HEK293 (cell line): ENCODE data around the gene TCF21.

Source experiments
- CTCF ChIA-PET: fragments of 350-600 bp; formaldehyde crosslinking; extraction: SDS; loops from one replicate; lab custom pipeline; 2021; ENCODE audit warnings: antibody characterized with exemption; lab: Yijun Ruan, JAX
- POLR2A ChIA-PET: fragments of 300-600 bp; formaldehyde crosslinking; extraction: SDS; loops from one replicate; lab custom pipeline; 2020; ENCODE audit warnings: antibody characterized with exemption, inconsistent platforms; lab: Yijun Ruan, JAX
- H3K27ac ChIP-seq: fragments of 200-500 bp; sonication (Bioruptor generic); 2 replicates; pipeline ENCODE4 v1.5.1; 2014; ENCODE audit warnings: low read depth, low read length, control low read depth, inconsistent platforms; ENCODE audit errors: extremely low read depth
- H3K36me3 ChIP-seq, 2 experiments: fragments of 200-500 bp in 1 of 2; sonication (Bioruptor generic) in 1 of 2; 1 replicate in 1 of 2; 2 replicates in 1 of 2; pipeline ENCODE4 v1.5.1; 2014 to 2017; ENCODE audit warnings: inconsistent platforms in 2 of 2, low read length in 2 of 2; ENCODE audit not compliant: control insufficient read depth in 2 of 2, insufficient read depth in 1 of 2
- H3K4me1 ChIP-seq: fragments of 200-500 bp; sonication (Bioruptor generic); 2 replicates; pipeline ENCODE4 v1.5.1; 2014; ENCODE audit warnings: mild to moderate bottlenecking, low read length, inconsistent platforms; ENCODE audit not compliant: control insufficient read depth, insufficient read depth
- H3K4me3 ChIP-seq: 2 replicates; pipeline ENCODE4 v1.5.1; 2011; ENCODE audit warnings: low read depth, mild to moderate bottlenecking, control low read depth, low read length, moderate library complexity
- H3K9me3 ChIP-seq: fragments of 200-500 bp; sonication (Bioruptor generic); 2 replicates; pipeline ENCODE4 v1.5.1; 2014; ENCODE audit warnings: low read depth, low read length, inconsistent platforms; ENCODE audit not compliant: control insufficient read depth, insufficient read depth
- FEZF1 ChIP-seq: fragments of 450-650 bp; formaldehyde crosslinking; IDR thresholded peaks from 2 replicates; pipeline ENCODE4 v1.5.1; 2016; ENCODE audit warnings: missing biosample characterization, missing genetic modification characterization
- GFI1B ChIP-seq: fragments of 450-650 bp; formaldehyde crosslinking; IDR thresholded peaks from 2 replicates; pipeline ENCODE4 v1.5.1; 2016; ENCODE audit warnings: missing biosample characterization, missing genetic modification characterization
- GLI4 ChIP-seq: fragments of 450-650 bp; formaldehyde crosslinking; IDR thresholded peaks from 2 replicates; pipeline ENCODE4 v1.5.1; 2016; ENCODE audit warnings: missing biosample characterization, missing genetic modification characterization
- KLF10 ChIP-seq: fragments of 450-650 bp; IDR thresholded peaks from 2 replicates; pipeline ENCODE4 v1.5.1; 2018; ENCODE audit warnings: missing biosample characterization, mild to moderate bottlenecking, missing genetic modification characterization
- KLF8 ChIP-seq: fragments of 450-650 bp; formaldehyde crosslinking; IDR thresholded peaks from 2 replicates; pipeline ENCODE4 v1.5.1; 2016; ENCODE audit warnings: missing biosample characterization, missing genetic modification characterization
- OSR2 ChIP-seq: fragments of 450-650 bp; formaldehyde crosslinking; IDR thresholded peaks from 2 replicates; pipeline ENCODE4 v1.5.1; 2016; ENCODE audit warnings: missing biosample characterization, missing genetic modification characterization
- PRDM10 ChIP-seq: fragments of 450-650 bp; formaldehyde crosslinking; IDR thresholded peaks from 2 replicates; pipeline ENCODE4 v1.5.1; 2016; ENCODE audit warnings: missing biosample characterization, missing genetic modification characterization
- PRDM4 ChIP-seq: fragments of 450-650 bp; formaldehyde crosslinking; IDR thresholded peaks from 2 replicates; pipeline ENCODE4 v1.5.1; 2017; ENCODE audit warnings: missing biosample characterization, missing genetic modification characterization
- PRDM6 ChIP-seq: fragments of 450-650 bp; formaldehyde crosslinking; IDR thresholded peaks from 2 replicates; pipeline ENCODE4 v1.5.1; 2017; ENCODE audit warnings: missing biosample characterization, missing genetic modification characterization
- RBAK ChIP-seq: fragments of 450-650 bp; formaldehyde crosslinking; IDR thresholded peaks from 2 replicates; pipeline ENCODE4 v1.5.1; 2016; ENCODE audit warnings: missing biosample characterization, missing genetic modification characterization
- ZFHX2 ChIP-seq: fragments of 450-650 bp; formaldehyde crosslinking; conservative IDR thresholded peaks from 2 replicates; pipeline ENCODE4 v1.5.1; 2016; ENCODE audit warnings: missing biosample characterization, missing genetic modification characterization
- ZFP3 ChIP-seq: fragments of 450-650 bp; formaldehyde crosslinking; IDR thresholded peaks from 2 replicates; pipeline ENCODE4 v1.5.1; 2016; ENCODE audit warnings: low read depth, missing biosample characterization, missing genetic modification characterization
- ZFP69B ChIP-seq: fragments of 450-650 bp; formaldehyde crosslinking; IDR thresholded peaks from 2 replicates; pipeline ENCODE4 v1.5.1; 2016; ENCODE audit warnings: missing biosample characterization, missing genetic modification characterization
- ZNF335 ChIP-seq: fragments of 450-650 bp; formaldehyde crosslinking; conservative IDR thresholded peaks from 2 replicates; pipeline ENCODE4 v1.5.1; 2016; ENCODE audit warnings: missing biosample characterization, missing genetic modification characterization
- ZNF473 ChIP-seq: fragments of 450-650 bp; formaldehyde crosslinking; IDR thresholded peaks from 2 replicates; pipeline ENCODE4 v1.5.1; 2017; ENCODE audit warnings: missing biosample characterization, missing genetic modification characterization
- ZNF501 ChIP-seq: fragments of 450-650 bp; formaldehyde crosslinking; IDR thresholded peaks from 2 replicates; pipeline ENCODE4 v1.5.1; 2016; ENCODE audit warnings: missing biosample characterization, missing genetic modification characterization
- ZNF629 ChIP-seq: fragments of 450-650 bp; formaldehyde crosslinking; IDR thresholded peaks from 2 replicates; pipeline ENCODE4 v1.5.1; 2017; ENCODE audit warnings: missing biosample characterization, missing genetic modification characterization
- ZNF639 ChIP-seq: fragments of 450-650 bp; formaldehyde crosslinking; IDR thresholded peaks from 2 replicates; pipeline ENCODE4 v1.5.1; 2016; ENCODE audit warnings: missing biosample characterization, missing genetic modification characterization
- ZNF677 ChIP-seq: fragments of 450-650 bp; IDR thresholded peaks from 2 replicates; pipeline ENCODE4 v1.5.0; 2018; ENCODE audit warnings: missing biosample characterization, mild to moderate bottlenecking, missing genetic modification characterization, moderate library complexity
- ZNF692 ChIP-seq: fragments of 450-650 bp; formaldehyde crosslinking; IDR thresholded peaks from 2 replicates; pipeline ENCODE4 v1.5.1; 2016; ENCODE audit warnings: missing biosample characterization, missing genetic modification characterization

The TCF21 gene

GRCh38 chr6:133855276-133855990 is 33.5 kb upstream of the TCF21 start (continued):
- TF ChIP-seq PRDM10 (tag by site-specific recombination), result peak; percentile 62

GRCh38 chr6:133855991-133856370 is 32.9 kb upstream of the TCF21 start:
- CTCF ChIA-PET, result interaction anchor here (1.0 to 5.2 kb wide), 7 partner anchors 10 to 286 kb away, joined by 3 to 26 read pairs (median 4); no protein-coding TSS in a partner anchor

GRCh38 chr6:133856911-133857310 is 32.0 kb upstream of the TCF21 start:
- Histone ChIP-seq H3K4me3 (no peak overlapping the region), H3K9me3 (no peaks in the 10 kb centered on the region), H3K27ac (no peak overlapping the region), H3K4me1 (no peaks in the 10 kb centered on the region), H3K36me3 (no peaks in the 10 kb centered on the region)
- POLR2A ChIA-PET, result no interaction called here
- CTCF ChIA-PET, result interaction anchor here (0.6 to 5.2 kb wide), 6 partner anchors 19 to 287 kb away, joined by 3 to 26 read pairs (median 4); no protein-coding TSS in a partner anchor
- TF ChIP-seq ZFHX2 (tag by site-specific recombination), result no peak
- TF ChIP-seq ZNF692 (tag by site-specific recombination), result no peak
- TF ChIP-seq KLF8 (tag by site-specific recombination), result no peak
- no peak for TF ChIP-seq ZFP69B (tag by site-specific recombination)
- no peak for TF ChIP-seq ZNF501
- TF ChIP-seq KLF10 (tag by site-specific recombination), result no peak
- no peak for TF ChIP-seq GLI4 (tag by site-specific recombination)
- TF ChIP-seq ZNF629 (tag by site-specific recombination), result peak; percentile 51; the same call in 1 of the 2 replicates
- TF ChIP-seq ZNF639 (tag by site-specific recombination), result no peak
- no peak for TF ChIP-seq ZNF335 (tag by site-specific recombination)

More at GRCh38 chr6:133855991-133856370, 32.9 kb upstream of the TCF21 start:
- H3K36me3 ChIP-seq, result no peaks in the 10 kb centered on the region
- no peaks in the 10 kb centered on the region for H3K9me3 ChIP-seq
- no peak overlapping the region for H3K4me3 ChIP-seq
- H3K4me1 ChIP-seq, result no peaks in the 10 kb centered on the region
- POLR2A ChIA-PET, result no interaction called here
- no peak overlapping the region for H3K27ac ChIP-seq
- no peak for TF ChIP-seq KLF8 (tag by site-specific recombination)
- TF ChIP-seq OSR2 (tag by site-specific recombination), result no peak
- TF ChIP-seq ZNF677 (tag by site-specific recombination), result no peak
- peak; percentile 61 for TF ChIP-seq FEZF1 (tag by site-specific recombination)
- TF ChIP-seq ZFP3 (tag by site-specific recombination), result no peak
- TF ChIP-seq RBAK (tag by site-specific recombination), result no peak
- TF ChIP-seq GFI1B (tag by site-specific recombination), result peak; percentile 66; the same call in 1 of the 2 replicates
- no peak for TF ChIP-seq PRDM4 (tag by site-specific recombination)
- TF ChIP-seq ZNF473, result no peak
- TF ChIP-seq PRDM6 (tag by site-specific recombination), result no peak
- TF ChIP-seq, all 188 proteins: peak for 2
